ENCODE measurements around the gene SLC27A1. TPM values are rescaled to one million over a fixed set of nuclear protein-coding genes. Genes with fewer than 3 reads are reported as not detected.
A peak's percentile ranks its signal among the peaks of the same experiment; 100 is the strongest.
"Not testable (repeated sequence)": the region's sequence is repeated elsewhere in the genome, so short reads cannot be mapped to it uniquely, and the experiment has no call there.

Gene SLC27A1
- total RNA-seq, 1 donor from 2014 or later: 4.3 TPM

GRCh38 chr19:17491287-17491686 lies 21.0 kb downstream of the SLC27A1 start:
- H3K9me3 Mint-ChIP-seq: no peaks in the 10 kb centered on the region
- DNase-seq: no peak
- CTCF ChIA-PET: interaction anchor here (1.2 kb wide), 1 partner anchor 82 kb away, joined by 4 read pairs; no protein-coding TSS in a partner anchor
- no peak overlapping the region for H3K4me3 Mint-ChIP-seq
- POLR2A ChIA-PET: no interaction called here
- H3K4me1 Mint-ChIP-seq: peaks cover 20% of the 10 kb centered on the region
- TF ChIP-seq, protein P1, sequence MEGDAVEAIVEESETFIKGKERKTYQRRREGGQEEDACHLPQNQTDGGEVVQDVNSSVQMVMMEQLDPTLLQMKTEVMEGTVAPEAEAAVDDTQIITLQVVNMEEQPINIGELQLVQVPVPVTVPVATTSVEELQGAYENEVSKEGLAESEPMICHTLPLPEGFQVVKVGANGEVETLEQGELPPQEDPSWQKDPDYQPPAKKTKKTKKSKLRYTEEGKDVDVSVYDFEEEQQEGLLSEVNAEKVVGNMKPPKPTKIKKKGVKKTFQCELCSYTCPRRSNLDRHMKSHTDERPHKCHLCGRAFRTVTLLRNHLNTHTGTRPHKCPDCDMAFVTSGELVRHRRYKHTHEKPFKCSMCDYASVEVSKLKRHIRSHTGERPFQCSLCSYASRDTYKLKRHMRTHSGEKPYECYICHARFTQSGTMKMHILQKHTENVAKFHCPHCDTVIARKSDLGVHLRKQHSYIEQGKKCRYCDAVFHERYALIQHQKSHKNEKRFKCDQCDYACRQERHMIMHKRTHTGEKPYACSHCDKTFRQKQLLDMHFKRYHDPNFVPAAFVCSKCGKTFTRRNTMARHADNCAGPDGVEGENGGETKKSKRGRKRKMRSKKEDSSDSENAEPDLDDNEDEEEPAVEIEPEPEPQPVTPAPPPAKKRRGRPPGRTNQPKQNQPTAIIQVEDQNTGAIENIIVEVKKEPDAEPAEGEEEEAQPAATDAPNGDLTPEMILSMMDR (IDR thresholded peaks at IDR 0.05): no peak
- H3K27ac Mint-ChIP-seq: no peak overlapping the region
- H3K27me3 Mint-ChIP-seq: no peaks in the 10 kb centered on the region
- no peaks in the 10 kb centered on the region for H3K36me3 Mint-ChIP-seq (ENCODE audit: low read depth)
- intact Hi-C loops (cut with micrococcal nuclease): no loop called here
- no peak for ATAC-seq (ENCODE audit: low read depth)

DNA sequence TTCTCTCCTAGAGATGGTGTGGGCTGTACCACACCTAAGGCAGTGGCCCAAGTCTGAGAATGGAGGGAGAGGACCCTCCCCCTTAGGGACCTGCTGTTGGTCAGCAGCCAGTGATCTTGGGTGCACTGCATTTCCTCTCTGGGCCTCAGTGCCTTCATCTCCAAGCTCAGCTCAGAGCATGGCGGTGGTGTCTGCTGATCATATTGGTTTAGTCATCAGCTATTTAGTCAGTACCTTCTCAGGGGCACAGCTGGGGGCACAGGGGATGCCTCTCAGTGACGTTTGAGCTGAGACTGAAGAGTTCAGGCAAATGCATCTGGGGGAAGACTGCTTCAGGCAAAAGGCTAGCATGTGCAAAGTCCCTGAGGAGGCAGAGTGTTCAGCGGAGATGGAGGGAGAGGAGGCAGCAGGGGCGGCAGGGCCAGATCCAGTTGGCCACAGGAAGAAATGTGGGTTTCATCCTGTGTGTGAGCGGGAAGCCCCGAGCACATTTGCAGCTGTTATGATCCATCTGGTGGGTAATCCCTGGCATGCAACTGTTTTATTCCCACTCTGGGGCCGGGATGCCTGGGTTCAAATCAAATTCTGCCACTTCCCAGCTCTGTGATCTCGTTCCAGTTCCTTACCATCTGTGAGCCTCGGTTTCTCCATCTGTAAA lies 25.4 kb downstream of the SLC27A1 start:
- Mint-ChIP-seq H3K27ac (no peak overlapping the region), H3K4me1 (peaks cover 27% of the 10 kb centered on the region), H3K36me3 (ENCODE audit: low read depth) (peaks cover 6% of the 10 kb centered on the region), H3K4me3 (no peak overlapping the region), H3K27me3 (no peaks in the 10 kb centered on the region), H3K9me3 (no peaks in the 10 kb centered on the region)
- TF ChIP-seq, protein P1 (IDR thresholded peaks at IDR 0.05): no peak
- ATAC-seq (ENCODE audit: low read depth): no peak
- intact Hi-C loops (cut with micrococcal nuclease): loop anchor here (1.0 kb wide), 8 partner anchors 16 to 360 kb away; partner anchors contain the start of genes COLGALT1 and PGLS
- no peak for DNase-seq
- POLR2A ChIA-PET: interaction anchor here (0.6 to 3.2 kb wide), 11 partner anchors 12 to 327 kb away, joined by 3 to 18 read pairs (median 5); partner anchors contain the start of gene PGLS
- CTCF ChIA-PET: interaction anchor here (0.6 to 3.0 kb wide), 26 partner anchors 8 to 363 kb away, joined by 3 to 37 read pairs (median 5); partner anchors contain the start of genes DDA1 and PGLS

- TF ChIP-seq, protein P1 (IDR thresholded peaks at IDR 0.05): no peak
- peak; percentile 76 for DNase-seq
- no peaks in the 10 kb centered on the region for H3K27me3 Mint-ChIP-seq
- peaks cover 9% of the 10 kb centered on the region for H3K36me3 Mint-ChIP-seq (ENCODE audit: low read depth)
- intact Hi-C loops (cut with micrococcal nuclease): loop anchor here (1.0 kb wide), 8 partner anchors 15 to 359 kb away; partner anchors contain the start of genes COLGALT1 and PGLS
- ATAC-seq (ENCODE audit: low read depth): peak; percentile 100
- peaks cover 27% of the 10 kb centered on the region for H3K4me1 Mint-ChIP-seq
- no peaks in the 10 kb centered on the region for H3K9me3 Mint-ChIP-seq
- H3K27ac Mint-ChIP-seq: no peak overlapping the region
- no peak overlapping the region for H3K4me3 Mint-ChIP-seq
- ChIA-PET CTCF (interaction anchor here (0.6 to 3.0 kb wide), 28 partner anchors 9 to 362 kb away, joined by 3 to 37 read pairs (median 4); partner anchors contain the start of genes DDA1 and PGLS), POLR2A (interaction anchor here (0.5 to 3.2 kb wide), 12 partner anchors 15 to 327 kb away, joined by 3 to 18 read pairs (median 6); partner anchors contain the start of gene PGLS)
Observed at GRCh38 chr19:17496337-17496997, 26.1 kb downstream of the SLC27A1 start.

- TF ChIP-seq, protein P1 (IDR thresholded peaks at IDR 0.05): no peak
- CTCF ChIA-PET: interaction anchor here (0.8 to 3.0 kb wide), 15 partner anchors 10 to 357 kb away, joined by 3 to 37 read pairs (median 10); partner anchors contain the start of gene PGLS
- DNase-seq (no peak), ATAC-seq (ENCODE audit: low read depth) (no peak)
- H3K27ac Mint-ChIP-seq: no peak overlapping the region
- no peaks in the 10 kb centered on the region for H3K27me3 Mint-ChIP-seq
- H3K9me3 Mint-ChIP-seq: no peaks in the 10 kb centered on the region
- H3K4me1 Mint-ChIP-seq: peaks cover 27% of the 10 kb centered on the region
- no peak overlapping the region for H3K4me3 Mint-ChIP-seq
- POLR2A ChIA-PET: interaction anchor here (0.5 to 3.2 kb wide), 8 partner anchors 14 to 258 kb away, joined by 3 to 18 read pairs (median 7); partner anchors contain the start of gene PGLS
- H3K36me3 Mint-ChIP-seq (ENCODE audit: low read depth): peaks cover 9% of the 10 kb centered on the region
- intact Hi-C loops (cut with micrococcal nuclease): no loop called here
Observed at GRCh38 chr19:17497149-17497798, 26.9 kb downstream of the SLC27A1 start.

- H3K9me3 Mint-ChIP-seq; POLR2A ChIA-PET; DNase-seq; intact Hi-C loops (cut with micrococcal nuclease); H3K27me3 Mint-ChIP-seq; ATAC-seq (ENCODE audit: low read depth); H3K36me3 Mint-ChIP-seq (ENCODE audit: low read depth); H3K4me3 Mint-ChIP-seq; CTCF ChIA-PET; H3K27ac Mint-ChIP-seq: not testable (repeated sequence)
- H3K4me1 Mint-ChIP-seq: peaks cover 32% of the 10 kb centered on the region
Observed at GRCh38 chr19:17499025-17499424, 28.7 kb downstream of the SLC27A1 start.

All from activated B cell treated with CpG ODN at 0.5 μM for 24 hours (primary cell).